ENCODE measurements around the gene DNAH14. TPM values are rescaled to one million over a fixed set of nuclear protein-coding genes. Genes with fewer than 3 reads are reported as not detected.

The DNAH14 gene
- total and polyA plus RNA-seq, 2 of the 4 experiments (the other 2 are of a cell fraction), result 2.7 to 3.6 TPM

DNA sequence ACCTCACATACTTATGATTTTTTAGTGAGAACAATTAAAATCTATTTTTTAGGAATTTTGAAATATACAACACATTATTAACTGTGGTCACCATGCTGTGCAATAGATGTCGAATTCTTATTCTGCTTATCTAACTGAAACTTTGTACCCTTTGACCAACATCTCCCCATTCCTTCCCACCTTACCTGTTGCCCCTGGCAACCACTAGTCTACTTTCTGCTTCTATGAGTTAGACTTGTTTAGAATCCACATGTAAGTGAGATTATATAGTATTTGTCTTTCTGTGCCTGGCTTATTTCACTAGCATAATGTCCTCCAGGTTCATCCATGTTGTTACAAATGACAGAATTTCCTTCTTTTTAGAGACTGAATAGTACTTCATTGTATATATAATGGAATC, 330.1 kb downstream of the DNAH14 start:
- WGBS, 2 experiments (ENCODE audit: extremely low coverage in 2 of 2, insufficient read length in 1 of 2), result no CpG with 5 or more reads among the region's 1 CpG
- H3K9me3 ChIP-seq (ENCODE audit: control insufficient read depth, insufficient read depth, low read length), result no peaks in the 10 kb centered on the region
- H3K9me1 ChIP-seq (ENCODE audit: insufficient read depth, low read length), result no peaks in the 10 kb centered on the region
- ChIA-PET POLR2A (ENCODE audit: unreplicated experiment) (no interaction called here), CTCF (interaction anchor here (0.7 kb wide), 1 partner anchor 18 kb away, joined by 4 read pairs; no protein-coding TSS in a partner anchor)
- DNase-seq (no peak), ATAC-seq (ENCODE audit: low read depth) (no peak)
- in situ Hi-C loops (cut with MboI; ENCODE audit: low sequenced_read_pairs), result no loop called here
- no peaks in the 10 kb centered on the region for H4K20me1 ChIP-seq (ENCODE audit: insufficient read depth, low read length)
- H4K91ac ChIP-seq (ENCODE audit: insufficient read depth, low read depth, low read length), result no peak overlapping the region
- no peak overlapping the region for H3K14ac ChIP-seq (replicated peaks; ENCODE audit: low read depth, low read length)
- no peaks in the 10 kb centered on the region for H3K79me1 ChIP-seq (ENCODE audit: low read depth in 1 of 2, low read length in 2 of 2)
- intact Hi-C loops (cut with micrococcal nuclease), result no loop called here
- no peak overlapping the region for H3K56ac ChIP-seq (ENCODE audit: extremely low read depth, insufficient read depth, low read length)
- H3K4ac ChIP-seq (ENCODE audit: low read depth, low read length), result no peak overlapping the region
- H3K27ac ChIP-seq (ENCODE audit: insufficient read depth, low read length), result no peak overlapping the region
- H2BK15ac ChIP-seq (ENCODE audit: low read depth, low read length), result no peak overlapping the region
- no peaks in the 10 kb centered on the region for H3K4me1 ChIP-seq (ENCODE audit: control insufficient read depth, insufficient read depth, low read length)
- H3K27me3 ChIP-seq (ENCODE audit: control insufficient read depth, insufficient read depth, low read length), result no peaks in the 10 kb centered on the region
- no peak overlapping the region for H2AK9ac ChIP-seq (replicated peaks; ENCODE audit: low read depth, low read length, poor library complexity)
- H2BK5ac ChIP-seq (ENCODE audit: low read depth, low read length, poor library complexity, severe bottlenecking), result no peak overlapping the region
- TF ChIP-seq CHD1 (IDR thresholded peaks at IDR 0.05; ENCODE audit: low read depth, low read length) (no peak), FOS (IDR thresholded peaks at IDR 0.05; ENCODE audit: low read depth, low read length) (no peak), MAFK (IDR thresholded peaks at IDR 0.05; ENCODE audit: low read depth, low read length) (no peak), BHLHE40 (IDR thresholded peaks at IDR 0.05; ENCODE audit: low read depth, low read length) (no peak), POLR2A (IDR thresholded peaks at IDR 0.05; ENCODE audit: low read depth, low read length) (no peak), CEBPB (IDR thresholded peaks at IDR 0.05; ENCODE audit: low read depth, low read length) (no peak), NFE2L2 (IDR thresholded peaks at IDR 0.05; ENCODE audit: low read depth, low read length) (no peak), SMC3 (IDR thresholded peaks at IDR 0.05; ENCODE audit: low read depth, low read length) (no peak), MAZ (IDR thresholded peaks at IDR 0.05; ENCODE audit: borderline replicate concordance, low read depth, low read length) (no peak), RFX5 (IDR thresholded peaks at IDR 0.05; ENCODE audit: low read depth, low read length) (no peak), MXI1 (IDR thresholded peaks at IDR 0.05; ENCODE audit: borderline replicate concordance, low read depth, low read length) (no peak), RCOR1 (IDR thresholded peaks at IDR 0.05; ENCODE audit: insufficient replicate concordance, low read length) (no peak)
- TF ChIP-seq, protein P1, sequence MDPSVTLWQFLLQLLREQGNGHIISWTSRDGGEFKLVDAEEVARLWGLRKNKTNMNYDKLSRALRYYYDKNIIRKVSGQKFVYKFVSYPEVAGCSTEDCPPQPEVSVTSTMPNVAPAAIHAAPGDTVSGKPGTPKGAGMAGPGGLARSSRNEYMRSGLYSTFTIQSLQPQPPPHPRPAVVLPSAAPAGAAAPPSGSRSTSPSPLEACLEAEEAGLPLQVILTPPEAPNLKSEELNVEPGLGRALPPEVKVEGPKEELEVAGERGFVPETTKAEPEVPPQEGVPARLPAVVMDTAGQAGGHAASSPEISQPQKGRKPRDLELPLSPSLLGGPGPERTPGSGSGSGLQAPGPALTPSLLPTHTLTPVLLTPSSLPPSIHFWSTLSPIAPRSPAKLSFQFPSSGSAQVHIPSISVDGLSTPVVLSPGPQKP (IDR thresholded peaks at IDR 0.05; ENCODE audit: borderline replicate concordance, low read depth, low read length), result no peak
- TF ChIP-seq, protein P2, sequence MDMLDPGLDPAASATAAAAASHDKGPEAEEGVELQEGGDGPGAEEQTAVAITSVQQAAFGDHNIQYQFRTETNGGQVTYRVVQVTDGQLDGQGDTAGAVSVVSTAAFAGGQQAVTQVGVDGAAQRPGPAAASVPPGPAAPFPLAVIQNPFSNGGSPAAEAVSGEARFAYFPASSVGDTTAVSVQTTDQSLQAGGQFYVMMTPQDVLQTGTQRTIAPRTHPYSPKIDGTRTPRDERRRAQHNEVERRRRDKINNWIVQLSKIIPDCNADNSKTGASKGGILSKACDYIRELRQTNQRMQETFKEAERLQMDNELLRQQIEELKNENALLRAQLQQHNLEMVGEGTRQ (IDR thresholded peaks at IDR 0.05; ENCODE audit: low read depth, low read length), result no peak
- TF ChIP-seq, protein P3, sequence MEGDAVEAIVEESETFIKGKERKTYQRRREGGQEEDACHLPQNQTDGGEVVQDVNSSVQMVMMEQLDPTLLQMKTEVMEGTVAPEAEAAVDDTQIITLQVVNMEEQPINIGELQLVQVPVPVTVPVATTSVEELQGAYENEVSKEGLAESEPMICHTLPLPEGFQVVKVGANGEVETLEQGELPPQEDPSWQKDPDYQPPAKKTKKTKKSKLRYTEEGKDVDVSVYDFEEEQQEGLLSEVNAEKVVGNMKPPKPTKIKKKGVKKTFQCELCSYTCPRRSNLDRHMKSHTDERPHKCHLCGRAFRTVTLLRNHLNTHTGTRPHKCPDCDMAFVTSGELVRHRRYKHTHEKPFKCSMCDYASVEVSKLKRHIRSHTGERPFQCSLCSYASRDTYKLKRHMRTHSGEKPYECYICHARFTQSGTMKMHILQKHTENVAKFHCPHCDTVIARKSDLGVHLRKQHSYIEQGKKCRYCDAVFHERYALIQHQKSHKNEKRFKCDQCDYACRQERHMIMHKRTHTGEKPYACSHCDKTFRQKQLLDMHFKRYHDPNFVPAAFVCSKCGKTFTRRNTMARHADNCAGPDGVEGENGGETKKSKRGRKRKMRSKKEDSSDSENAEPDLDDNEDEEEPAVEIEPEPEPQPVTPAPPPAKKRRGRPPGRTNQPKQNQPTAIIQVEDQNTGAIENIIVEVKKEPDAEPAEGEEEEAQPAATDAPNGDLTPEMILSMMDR (conservative IDR thresholded peaks at IDR 0.05; ENCODE audit: low read depth, low read length), result no peak
- BruUV-seq (replicated peaks), result no TSS peak
- no peak overlapping the region for H3K23ac ChIP-seq (ENCODE audit: low read depth, low read length)
- no peak overlapping the region for H4K8ac ChIP-seq (ENCODE audit: low read depth in 2 of 2, low read length in 2 of 2)
- no peak overlapping the region for H3K4me3 ChIP-seq (ENCODE audit: insufficient read depth, low read depth, low read length)
- no peak overlapping the region for H3K18ac ChIP-seq (ENCODE audit: low read depth, low read length)
- no peak overlapping the region for H2BK20ac ChIP-seq (ENCODE audit: low read depth, low read length)
- H2BK120ac ChIP-seq (ENCODE audit: low read depth, low read length), result no peak overlapping the region
- H4K5ac ChIP-seq (ENCODE audit: low read depth, low read length), result no peak overlapping the region
- no peak overlapping the region for H2AFZ ChIP-seq (replicated peaks; ENCODE audit: low read length, poor library complexity)
- H2AK5ac ChIP-seq (ENCODE audit: low read depth, low read length), result no peak overlapping the region
- dilution Hi-C loops (cut with HindIII; ENCODE audit: low sequenced_read_pairs, unreplicated experiment), result no loop called here
- no peaks in the 10 kb centered on the region for H3K36me3 ChIP-seq (ENCODE audit: control insufficient read depth, insufficient read depth, low read length)
- H3K4me2 ChIP-seq (ENCODE audit: low read depth, low read length), result no peak overlapping the region
- H3K9ac ChIP-seq (ENCODE audit: low read depth, low read length), result no peak overlapping the region

All from IMR-90 (cell line).